HepG2 (cell line): ENCODE data around the gene HMGN4. TPM values are rescaled to one million over a fixed set of nuclear protein-coding genes. Genes with fewer than 3 reads are reported as not detected.
A peak's percentile ranks its signal among the peaks of the same experiment; 100 is the strongest.

Experiments used
- ARNTL ChIP-seq: sonication (generic); formaldehyde crosslinking; IDR thresholded peaks from 2 replicates; pipeline ENCODE4 v1.4.0; 2020; ENCODE audit warnings: mild to moderate bottlenecking, missing genetic modification reagents
- ATF7-NPFF ChIP-seq: sonication (generic); formaldehyde crosslinking; IDR thresholded peaks from 2 replicates; pipeline ENCODE4 v1.8.1; 2023; ENCODE audit warnings: mild to moderate bottlenecking, low read depth, missing genetic modification reagents, moderate library complexity
- CHD4 ChIP-seq: fragments of 200-600 bp; sonication (generic); IDR thresholded peaks from 2 replicates; pipeline ENCODE4 v1.7.0; 2017; ENCODE audit warnings: mild to moderate bottlenecking, low read length, borderline replicate concordance
- FOXO1 ChIP-seq: sonication (generic); formaldehyde crosslinking; IDR thresholded peaks from 2 replicates; pipeline ENCODE4 v1.4.0; 2020; ENCODE audit warnings: missing genetic modification reagents
- MIER2 ChIP-seq: IDR thresholded peaks from 2 replicates; pipeline ENCODE4 v1.6.1; 2016; ENCODE audit warnings: missing biosample characterization, missing genetic modification reagents
- NCOA5 ChIP-seq: sonication (generic); formaldehyde crosslinking; IDR thresholded peaks from 2 replicates; pipeline ENCODE4 v1.4.0; 2020; ENCODE audit warnings: missing genetic modification reagents
- NFYB ChIP-seq: sonication (generic); formaldehyde crosslinking; IDR thresholded peaks from 2 replicates; pipeline ENCODE4 v1.4.0; 2020; ENCODE audit warnings: missing genetic modification reagents
- PHF21A ChIP-seq: sonication (generic); formaldehyde crosslinking; IDR thresholded peaks from 2 replicates; pipeline ENCODE4 v1.5.0; 2020; ENCODE audit warnings: mild to moderate bottlenecking, missing genetic modification reagents
- RNF2 ChIP-seq: fragments of 450-650 bp; conservative IDR thresholded peaks from 2 replicates; pipeline ENCODE4 v1.6.1; 2016; ENCODE audit warnings: low read depth
- SMC3 ChIP-seq: IDR thresholded peaks from 2 replicates; pipeline ENCODE4 v1.6.1; 2011; ENCODE audit warnings: low read length, improper control_type of control experiment
- SP5 ChIP-seq: IDR thresholded peaks from 2 replicates; pipeline ENCODE4 v1.6.1; 2016; ENCODE audit warnings: low read depth, borderline replicate concordance
- THAP11 ChIP-seq: IDR thresholded peaks from 2 replicates; pipeline ENCODE4 v1.6.1; 2016; ENCODE audit warnings: missing biosample characterization, missing genetic modification reagents
- TOE1 ChIP-seq: sonication (generic); formaldehyde crosslinking; IDR thresholded peaks from 2 replicates; pipeline ENCODE4 v1.4.0; 2020; ENCODE audit warnings: mild to moderate bottlenecking, missing genetic modification reagents
- YEATS4 ChIP-seq: sonication (generic); formaldehyde crosslinking; IDR thresholded peaks from 2 replicates; pipeline ENCODE4 v1.4.0; 2020; ENCODE audit warnings: missing genetic modification reagents, borderline replicate concordance
- ZBTB34 ChIP-seq: sonication (generic); formaldehyde crosslinking; IDR thresholded peaks from 2 replicates; pipeline ENCODE4 v1.8.0; 2022; ENCODE audit warnings: mild to moderate bottlenecking, missing genetic modification reagents
- ZBTB42 ChIP-seq: sonication (generic); formaldehyde crosslinking; IDR thresholded peaks from 2 replicates; pipeline ENCODE4 v1.5.0; 2020; ENCODE audit warnings: mild to moderate bottlenecking, missing genetic modification reagents
- ZNF275 ChIP-seq: sonication (generic); formaldehyde crosslinking; IDR thresholded peaks from 2 replicates; pipeline ENCODE4 v1.8.0; 2022; ENCODE audit warnings: missing genetic modification reagents, mild to moderate bottlenecking, inconsistent platforms, borderline replicate concordance
- ZNF343 ChIP-seq: sonication (generic); formaldehyde crosslinking; IDR thresholded peaks from 2 replicates; pipeline ENCODE4 v1.4.0; 2020; ENCODE audit warnings: mild to moderate bottlenecking, missing genetic modification reagents
- ZNF44 ChIP-seq: sonication (generic); formaldehyde crosslinking; IDR thresholded peaks from 2 replicates; pipeline ENCODE4 v1.5.1; 2020; ENCODE audit warnings: mild to moderate bottlenecking, missing genetic modification reagents
- ZNF496 ChIP-seq: sonication (generic); formaldehyde crosslinking; IDR thresholded peaks from 2 replicates; pipeline ENCODE4 v1.8.1; 2023; ENCODE audit warnings: mild to moderate bottlenecking, moderate library complexity, missing genetic modification reagents; ENCODE audit not compliant: insufficient replicate concordance
- ZNF546 ChIP-seq: sonication (generic); formaldehyde crosslinking; conservative IDR thresholded peaks from 2 replicates; pipeline ENCODE4 v1.8.1; 2023; ENCODE audit warnings: mild to moderate bottlenecking, missing genetic modification reagents
- ZNF576 ChIP-seq: sonication (generic); formaldehyde crosslinking; IDR thresholded peaks from 2 replicates; pipeline ENCODE4 v1.4.0; 2020; ENCODE audit warnings: mild to moderate bottlenecking, missing genetic modification reagents
- ZNF615 ChIP-seq: sonication (generic); formaldehyde crosslinking; IDR thresholded peaks from 2 replicates; pipeline ENCODE4 v1.5.0; 2020; ENCODE audit warnings: mild to moderate bottlenecking, missing genetic modification reagents, borderline replicate concordance
- ZNF710 ChIP-seq: sonication (generic); formaldehyde crosslinking; IDR thresholded peaks from 2 replicates; pipeline ENCODE4 v1.5.0; 2020; ENCODE audit warnings: mild to moderate bottlenecking, missing genetic modification reagents, borderline replicate concordance
- polyA plus RNA-seq, 8 experiments: library from polyadenylated mRNA; depleted of rRNA in 3 of 8; stranded (reverse) in 7 of 8; unstranded in 1 of 8; fragments of >200 nt; fragmentation: Illumina TruSeq in 4 of 8; extraction: Trizol in 4 of 8; gene quantifications; 2 replicates each; pipeline versions ENCODE4 v1.2.1 to v1.2.3, GENCODE V29; 2011 to 2016; ENCODE audit warnings: low read depth in 4 of 8, missing spikeins in 1 of 8, mixed read lengths in 1 of 8; ENCODE audit not compliant: insufficient read depth in 1 of 8
- total RNA-seq, 5 experiments: library from RNA; depleted of rRNA; stranded (reverse); fragments of >200 nt; fragmentation: Illumina TruSeq; extraction: Trizol; gene quantifications; 2 replicates each; pipeline ENCODE4 v1.2.3, GENCODE V29; 2016; ENCODE audit warnings: low read depth in 1 of 5
- TF ChIP-seq, protein P1 (sequence below): sonication (generic); formaldehyde crosslinking; IDR thresholded peaks from 2 replicates; pipeline ENCODE4 v1.4.0; 2020; ENCODE audit warnings: missing genetic modification reagents

HMGN4 gene
- total and polyA plus RNA-seq, 2 of the 13 experiments (the other 11 are each of a cell fraction or from before 2014, with no cell fraction given): 39.9 to 52.1 TPM

GRCh38 chr6:26571592-26572296, 33.6 kb downstream of the HMGN4 start (continued):
- TF ChIP-seq THAP11 (peak; percentile 79), ZNF44 (CRISPR knock-in tag) (no peak; the same call in 1 of the 2 replicates), ZBTB34 (CRISPR knock-in tag) (peak; percentile 66; the same call in 1 of the 2 replicates), ZNF710 (CRISPR knock-in tag) (peak; percentile 86), ZNF576 (no peak), ATF7-NPFF (CRISPR knock-in tag) (peak; percentile 73; the same call in 1 of the 2 replicates), TOE1 (CRISPR knock-in tag) (peak; percentile 87; the same call in 1 of the 2 replicates), ARNTL (CRISPR knock-in tag) (peak; percentile 64; the same call in 1 of the 2 replicates), ZNF615 (CRISPR knock-in tag) (peak; percentile 90; the same call in 1 of the 2 replicates), ZNF496 (CRISPR knock-in tag) (no peak), SP5 (peak; percentile 47; the same call in 1 of the 2 replicates), ZNF546 (no peak), NFYB (CRISPR knock-in tag) (peak; percentile 66), ZBTB42 (CRISPR knock-in tag) (no peak), RNF2 (0 out of 2 replicates have a peak, but pooled peaks have one; percentile 44), CHD4 (no peak), YEATS4 (no peak), SMC3 (no peak), NCOA5 (CRISPR knock-in tag) (no peak), FOXO1 (CRISPR knock-in tag) (no peak), MIER2 (peak; percentile 83), ZNF343 (CRISPR knock-in tag) (no peak; the same call in 1 of the 2 replicates), ZNF275 (CRISPR knock-in tag) (peak; percentile 52; the same call in 1 of the 2 replicates), PHF21A (CRISPR knock-in tag) (peak; percentile 90)
- TF ChIP-seq, protein P1, sequence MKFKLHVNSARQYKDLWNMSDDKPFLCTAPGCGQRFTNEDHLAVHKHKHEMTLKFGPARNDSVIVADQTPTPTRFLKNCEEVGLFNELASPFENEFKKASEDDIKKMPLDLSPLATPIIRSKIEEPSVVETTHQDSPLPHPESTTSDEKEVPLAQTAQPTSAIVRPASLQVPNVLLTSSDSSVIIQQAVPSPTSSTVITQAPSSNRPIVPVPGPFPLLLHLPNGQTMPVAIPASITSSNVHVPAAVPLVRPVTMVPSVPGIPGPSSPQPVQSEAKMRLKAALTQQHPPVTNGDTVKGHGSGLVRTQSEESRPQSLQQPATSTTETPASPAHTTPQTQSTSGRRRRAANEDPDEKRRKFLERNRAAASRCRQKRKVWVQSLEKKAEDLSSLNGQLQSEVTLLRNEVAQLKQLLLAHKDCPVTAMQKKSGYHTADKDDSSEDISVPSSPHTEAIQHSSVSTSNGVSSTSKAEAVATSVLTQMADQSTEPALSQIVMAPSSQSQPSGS (CRISPR knock-in tag): peak; percentile 92
